GM12892 (cell line): ENCODE results near the gene JPH3.

Experiments used
- DNase-seq: peaks from one replicate; pipeline ENCODE4 v3.0.0; 2011; ENCODE audit not compliant: insufficient read length
- FAIRE-seq: peaks from 2 replicates; lab custom pipeline; 2011; peaks lifted over from hg19 to GRCh38; lab: Jason Lieb, UNC
- POLR2A ChIP-seq: IDR thresholded peaks from 2 replicates; pipeline ENCODE4 v1.6.1; 2011; ENCODE audit warnings: low read depth, low read length, control low read depth
- POLR2AphosphoS5 ChIP-seq: IDR thresholded peaks from 2 replicates; pipeline ENCODE4 v1.6.1; 2011; ENCODE audit warnings: low read depth, low read length, control low read depth
- TAF1 ChIP-seq: IDR thresholded peaks from 2 replicates; pipeline ENCODE4 v1.6.1; 2011; ENCODE audit warnings: low read depth, mild to moderate bottlenecking, control low read depth, low read length, borderline replicate concordance

The JPH3 gene

DNA sequence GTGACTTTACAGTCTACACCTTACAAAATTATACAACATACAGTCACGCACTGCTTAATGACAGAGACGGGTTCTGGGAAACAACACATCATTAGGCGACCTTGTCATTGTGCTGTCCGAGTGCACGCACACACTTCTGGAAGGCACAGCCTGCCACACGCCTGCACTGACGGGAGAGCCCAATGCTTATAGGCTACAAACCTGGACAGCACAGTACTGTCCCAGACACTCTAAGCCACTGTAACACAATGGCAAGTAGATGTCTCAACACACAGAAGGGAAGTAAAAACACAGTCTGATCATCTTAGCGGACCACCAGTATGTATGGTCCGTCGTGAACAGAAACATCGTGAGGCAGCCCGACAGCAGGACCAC, 133.7 kb downstream of the JPH3 start:
- TF ChIP-seq POLR2A (no peak), TAF1 (no peak), POLR2AphosphoS5 (no peak)
- FAIRE-seq (no peak), DNase-seq (no peak)

DNA sequence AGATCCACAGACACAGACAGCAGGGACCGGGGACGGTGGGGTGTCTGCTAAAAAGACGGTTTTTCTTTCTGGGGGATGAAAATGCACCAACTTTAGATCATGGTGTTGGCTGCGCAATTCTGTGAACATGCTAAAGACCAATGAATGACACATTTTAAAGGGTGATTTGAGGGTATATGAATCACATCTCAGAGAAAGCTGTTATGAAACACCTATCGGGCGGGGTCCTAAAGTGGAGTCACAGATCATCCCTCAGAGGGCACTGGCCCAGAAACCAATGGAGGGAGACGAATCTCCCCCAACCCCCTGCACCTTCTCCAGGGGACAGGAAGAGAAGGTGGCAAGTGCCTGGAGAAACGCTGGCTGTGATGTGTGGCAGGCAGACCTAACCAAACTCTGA, 137.5 kb downstream of the JPH3 start:
- FAIRE-seq (no peak), DNase-seq (no peak)
- TF ChIP-seq POLR2AphosphoS5 = no peak
- no peak for TF ChIP-seq TAF1
- no peak for TF ChIP-seq POLR2A

DNA sequence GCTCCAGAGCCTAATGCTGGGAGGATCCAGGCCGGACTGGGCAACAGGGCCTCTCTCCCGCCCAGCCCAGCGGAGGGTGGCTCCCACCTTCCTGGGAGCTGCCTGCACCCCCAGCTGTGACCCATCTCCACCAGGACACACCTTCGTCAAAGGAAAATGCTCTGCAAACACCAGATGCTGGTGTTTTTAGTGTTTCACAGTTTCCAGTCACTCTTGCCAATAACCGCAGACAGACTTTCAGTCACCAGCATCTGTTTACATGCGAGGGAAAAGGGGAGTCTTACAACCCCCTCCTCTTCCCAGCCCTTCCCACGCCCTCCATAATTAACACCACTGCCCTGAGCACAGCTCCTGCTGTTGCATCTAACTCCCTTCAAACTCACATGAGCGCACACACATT, 138.1 kb downstream of the JPH3 start:
- DNase-seq (no peak), FAIRE-seq (no peak)
- TF ChIP-seq POLR2AphosphoS5 (no peak), TAF1 (no peak), POLR2A (no peak)

DNA sequence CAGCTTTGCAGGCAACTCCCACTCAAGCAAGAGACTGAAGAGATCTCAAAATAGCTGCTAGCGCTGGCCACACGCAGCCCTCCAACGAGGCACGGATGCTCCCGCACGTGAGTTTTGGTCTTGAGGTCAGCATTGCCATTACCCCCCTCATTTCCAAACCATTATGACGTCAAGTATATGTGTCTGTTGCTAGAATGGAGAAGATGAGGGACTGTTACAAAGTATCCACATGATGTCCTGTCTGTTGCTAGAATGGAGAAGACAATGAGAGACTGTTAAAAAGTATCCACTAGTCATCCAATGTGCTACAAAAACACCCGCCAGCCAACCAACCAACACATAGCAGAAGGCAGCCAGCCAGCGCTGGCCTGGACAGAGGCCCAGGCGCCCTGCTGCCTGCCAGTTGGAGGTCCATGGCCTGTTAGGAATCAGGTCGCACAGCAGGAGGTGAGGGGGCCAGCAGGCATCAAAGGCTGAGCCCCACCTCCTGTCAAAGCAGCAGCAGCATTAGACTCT, 138.7 kb downstream of the JPH3 start:
- no peak for TF ChIP-seq POLR2AphosphoS5
- TF ChIP-seq TAF1 = no peak
- TF ChIP-seq POLR2A = no peak
- DNase-seq (no peak), FAIRE-seq (no peak)

DNA sequence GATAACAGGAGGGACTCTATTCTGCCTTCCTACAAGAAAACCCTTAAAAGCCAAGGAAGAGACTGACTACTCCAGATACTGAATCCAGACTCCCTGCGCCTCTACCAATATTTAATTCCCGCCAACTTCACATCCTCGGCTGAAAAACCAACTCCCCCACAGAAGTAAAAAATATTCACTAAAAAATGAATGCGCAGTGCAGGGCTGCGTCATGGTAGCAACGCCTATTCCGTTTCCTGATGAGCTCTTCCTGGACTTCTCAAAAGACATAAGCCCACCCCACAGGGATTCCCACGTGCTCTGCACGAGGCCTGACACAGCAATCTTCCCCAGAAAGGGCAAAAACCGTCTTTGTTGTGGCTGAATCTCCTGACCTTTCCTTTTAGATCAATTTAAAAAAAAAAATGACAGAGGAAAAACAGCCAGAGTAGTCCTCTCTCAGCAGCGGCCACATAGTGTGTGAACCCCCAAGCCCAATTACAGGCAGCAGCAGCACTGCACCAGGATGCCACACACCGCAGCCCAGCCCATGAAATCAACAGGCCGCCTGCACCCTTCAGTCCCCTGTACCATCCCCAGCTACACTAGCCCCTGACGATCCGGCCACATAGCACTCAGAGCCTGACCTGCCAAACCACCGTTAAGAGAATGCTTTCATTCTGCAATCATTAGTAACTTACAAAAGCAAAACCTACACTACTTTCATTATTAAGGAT, 139.6 kb downstream of the JPH3 start:
- DNase-seq = no peak
- no peak for FAIRE-seq
- TF ChIP-seq TAF1 (no peak), POLR2A (no peak), POLR2AphosphoS5 (no peak)

DNA sequence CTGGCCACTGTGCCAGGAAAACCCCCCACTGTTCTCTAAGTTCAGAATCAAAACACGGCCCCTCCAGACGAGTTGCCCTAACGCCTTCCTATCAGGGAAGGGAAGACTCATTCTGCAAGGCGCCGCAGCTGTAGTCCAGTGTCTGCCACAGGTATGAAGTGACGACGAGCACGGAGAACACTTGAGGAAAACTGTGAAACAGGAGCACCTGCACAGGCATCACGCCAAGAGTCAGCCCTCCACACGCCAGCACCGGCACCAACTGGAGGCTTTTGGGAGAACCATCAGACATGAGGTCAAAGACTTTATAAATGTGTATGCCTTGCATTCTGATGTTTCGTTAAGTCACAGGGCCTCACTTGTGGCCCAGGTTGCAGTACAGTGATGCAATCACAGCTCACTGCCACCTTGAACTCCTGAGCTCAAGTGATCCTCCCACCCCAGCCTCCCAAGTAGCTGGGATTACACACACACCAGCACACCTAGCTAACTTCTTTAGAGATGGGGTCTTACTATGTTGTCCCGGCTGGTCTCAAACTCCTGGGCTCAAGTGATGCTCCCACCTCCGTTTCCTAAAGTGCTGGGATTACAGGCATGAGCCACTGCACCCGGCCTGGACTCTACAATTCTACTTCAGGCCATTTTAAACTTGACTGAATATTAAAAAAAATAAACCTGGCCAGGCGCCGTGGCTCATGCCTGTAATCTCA, 140.6 kb downstream of the JPH3 start:
- no peak for TF ChIP-seq POLR2A
- no peak for TF ChIP-seq POLR2AphosphoS5
- FAIRE-seq (no peak), DNase-seq (no peak)

DNA sequence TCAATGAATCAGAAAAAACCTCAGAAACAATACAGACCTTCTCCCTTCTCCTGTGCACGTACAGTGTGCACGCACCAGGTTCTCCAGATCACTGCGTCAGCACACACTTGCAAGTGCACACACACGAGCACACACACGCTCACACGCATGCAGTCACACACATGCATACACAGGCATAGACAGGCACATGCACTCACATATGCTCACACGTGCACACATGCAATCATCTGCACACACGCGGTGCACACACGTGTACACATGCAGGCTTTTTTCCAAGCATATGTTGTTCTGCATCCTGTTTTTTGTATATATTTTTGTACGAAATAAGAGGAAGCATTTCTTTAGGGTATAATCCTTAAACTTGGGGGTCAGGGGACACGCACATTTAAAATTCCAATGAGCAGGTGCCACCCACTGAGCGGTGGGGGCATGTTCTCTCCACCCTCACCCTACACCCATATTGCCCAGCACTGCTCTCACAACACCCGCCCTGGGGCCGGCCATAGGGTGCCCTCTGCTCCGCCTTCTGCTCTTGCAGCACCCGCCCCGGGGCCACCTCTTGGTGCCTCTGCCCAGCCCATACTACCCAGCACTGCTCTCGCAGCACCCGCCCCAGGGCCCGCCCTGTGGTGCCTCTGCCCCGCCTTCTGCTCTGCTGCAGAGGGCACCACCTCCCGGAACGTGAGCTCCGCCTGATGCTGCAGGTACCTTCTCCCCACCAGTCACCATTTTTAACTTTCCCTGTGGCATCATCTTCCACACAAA, 142.6 kb downstream of the JPH3 start:
- no peak for DNase-seq
- no peak for FAIRE-seq
- no peak; the same call in 1 of the 2 replicates for TF ChIP-seq POLR2AphosphoS5
- no peak for TF ChIP-seq TAF1
- no peak for TF ChIP-seq POLR2A

DNA sequence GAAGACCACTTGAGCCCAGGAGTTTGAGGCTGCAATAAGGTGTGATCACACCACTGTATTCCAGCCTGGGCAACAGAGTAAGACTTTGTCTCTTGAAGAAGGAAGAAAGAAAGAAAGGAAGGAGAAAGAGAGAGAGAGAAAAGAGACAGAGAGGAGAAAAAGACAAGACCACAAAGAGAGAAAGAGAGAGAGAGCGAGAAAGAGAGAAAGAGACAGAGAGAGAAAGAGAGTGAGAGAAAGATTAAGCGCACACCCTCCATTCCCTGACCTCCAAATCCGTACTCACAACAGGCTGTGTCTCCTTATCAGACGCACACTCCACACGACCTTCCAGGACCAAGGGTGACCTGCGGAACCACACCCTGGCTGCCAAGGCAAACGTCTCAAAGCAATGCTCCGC, 143.9 kb downstream of the JPH3 start:
- no peak for DNase-seq
- FAIRE-seq = no peak
- TF ChIP-seq TAF1 (no peak), POLR2A (no peak), POLR2AphosphoS5 (no peak)
